Ramos (cell line): ENCODE measurements around the gene TAOK1.

Experiments
- in situ Hi-C: fragments of 300-500 bp; cut with MboI; formaldehyde crosslinking; loops from one replicate; pipeline ENCODE4 v1.14.3; 2022; ENCODE audit warnings: low sequenced_read_pairs; ENCODE audit not compliant: unreplicated experiment

Gene TAOK1

GRCh38 chr17:29577001-29577370 is 186.8 kb downstream of the TAOK1 start:
- in situ Hi-C loops = loop anchor here (10.0 kb wide), 1 partner anchor 208 kb away; no protein-coding TSS in a partner anchor

DNA sequence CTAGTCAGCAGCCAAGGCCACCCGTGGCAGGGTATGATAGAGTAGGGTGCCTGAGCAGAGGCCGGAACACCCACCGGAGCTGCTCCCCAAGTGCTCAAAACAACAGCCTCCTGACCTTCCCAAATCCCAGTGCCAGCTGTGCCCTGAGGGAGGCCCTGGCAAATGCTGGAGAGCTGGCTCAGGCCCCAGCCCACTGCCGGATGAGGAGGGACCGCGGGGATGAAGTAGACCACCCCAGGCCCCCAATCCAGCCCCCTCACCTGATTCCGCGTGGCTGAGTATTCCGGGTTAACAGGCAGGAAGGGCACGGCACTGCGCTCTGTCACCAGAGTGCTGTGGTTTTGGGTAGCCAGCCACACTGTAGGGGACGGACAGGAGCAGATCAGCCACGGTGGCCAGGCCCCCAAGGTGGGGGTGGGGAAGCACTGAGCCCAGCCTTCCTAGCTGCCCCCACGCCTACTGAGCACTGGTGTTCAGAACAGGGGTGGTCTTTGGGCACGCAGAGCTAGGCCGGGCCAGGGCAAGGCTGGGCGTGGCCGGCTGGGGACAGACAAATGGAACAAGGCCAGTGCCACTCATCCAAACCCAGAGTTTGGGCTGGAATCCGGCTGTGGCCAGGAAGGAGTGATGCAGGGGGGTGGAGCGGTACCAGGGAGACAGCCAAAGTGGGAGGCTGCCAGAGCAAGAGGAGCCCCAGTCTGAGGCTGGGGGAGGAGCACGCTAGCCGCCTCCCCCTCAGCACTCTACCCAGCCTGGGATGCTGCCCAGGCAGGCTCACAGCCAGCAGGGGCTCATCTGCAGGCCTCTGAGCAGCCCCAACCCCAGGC is 187.4 kb downstream of the TAOK1 start:
- in situ Hi-C loops = loop anchor here (10.0 kb wide), 1 partner anchor 207 kb away; no protein-coding TSS in a partner anchor

DNA sequence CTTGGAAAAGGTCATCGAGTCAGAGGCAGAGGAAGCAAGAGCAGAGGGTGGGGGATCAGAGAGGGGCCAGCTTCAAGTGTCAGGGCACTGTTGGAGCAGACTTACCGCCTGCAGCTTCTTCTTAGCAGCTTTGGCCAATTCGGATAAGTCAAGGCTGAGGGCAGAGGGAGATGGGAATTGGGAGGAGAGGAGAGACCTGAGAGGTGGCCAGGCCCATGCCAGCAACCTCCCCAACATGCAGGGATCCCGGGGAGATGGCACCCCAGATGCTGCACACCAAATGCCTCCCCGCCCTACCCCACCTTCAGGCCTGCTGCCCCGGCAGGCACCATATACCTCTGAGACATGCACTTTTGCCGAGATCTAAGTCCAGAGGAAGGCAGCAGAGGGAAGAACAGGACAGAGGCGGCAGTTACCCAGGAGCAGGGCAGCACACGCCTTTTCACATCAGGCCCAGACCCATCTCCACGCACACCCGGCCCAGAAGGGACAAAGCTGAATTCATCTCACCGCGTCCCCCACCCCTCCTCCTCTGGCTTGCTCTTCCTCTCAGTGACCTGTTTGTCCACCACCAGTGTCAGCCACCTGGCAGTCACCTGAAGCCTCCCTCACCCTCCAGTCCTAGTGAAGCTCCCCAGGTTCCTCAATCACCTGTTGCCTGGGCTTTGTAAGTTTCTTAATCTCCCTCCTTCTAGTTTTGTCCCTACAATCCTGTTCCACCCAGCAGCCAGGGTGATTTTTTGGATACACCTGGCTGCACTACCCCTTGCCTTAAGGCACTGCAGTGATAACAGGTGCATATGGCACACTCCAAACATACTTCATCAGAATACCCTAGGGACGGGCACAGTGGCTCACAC is 188.7 kb downstream of the TAOK1 start:
- in situ Hi-C loops = loop anchor here (10.0 kb wide), 1 partner anchor 206 kb away; no protein-coding TSS in a partner anchor

DNA sequence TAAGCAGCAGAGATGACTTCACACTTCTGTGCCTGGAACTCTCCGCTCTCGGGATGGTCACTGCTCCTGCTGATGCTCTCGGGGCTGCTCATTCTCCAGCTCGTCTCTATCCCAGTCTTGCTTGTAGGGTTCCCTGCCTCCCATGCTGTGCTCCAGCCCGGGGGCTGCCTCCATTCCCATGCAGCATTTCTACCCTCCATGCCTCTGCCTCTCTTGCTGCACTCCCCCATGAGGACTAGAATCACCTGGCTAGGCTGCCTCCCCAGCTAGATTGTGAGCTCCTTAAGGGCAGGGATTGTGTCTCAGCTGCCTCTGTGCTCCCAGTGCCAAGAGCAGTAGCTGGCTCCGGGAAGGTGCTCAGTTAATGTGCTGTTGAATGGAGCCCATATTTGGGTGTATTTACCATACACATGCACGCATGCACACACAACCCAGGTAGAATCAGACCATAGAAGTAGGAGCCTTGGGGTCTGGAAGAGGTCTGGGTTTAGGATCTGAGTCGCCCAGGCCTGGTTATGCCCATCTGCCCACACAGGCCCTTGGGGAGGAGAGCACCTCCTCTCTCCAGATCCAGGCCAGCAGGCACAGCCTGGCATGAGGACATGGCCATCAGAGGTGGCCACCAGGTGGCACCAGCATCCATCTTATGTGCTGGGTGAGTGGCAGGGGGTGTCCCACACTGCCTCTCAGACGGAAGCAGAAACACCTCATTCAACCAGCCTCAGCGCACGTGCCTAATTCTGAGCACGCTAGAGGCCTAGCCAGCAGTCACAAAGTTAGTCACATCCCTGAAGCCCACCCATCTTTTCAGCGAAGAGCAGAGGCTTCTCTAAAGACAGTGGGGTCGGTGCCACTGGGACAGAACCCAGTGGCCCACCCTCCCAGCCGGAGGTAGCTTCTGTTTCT is 190.0 kb downstream of the TAOK1 start:
- in situ Hi-C loops = loop anchor here (10.0 kb wide), 1 partner anchor 205 kb away; no protein-coding TSS in a partner anchor

DNA sequence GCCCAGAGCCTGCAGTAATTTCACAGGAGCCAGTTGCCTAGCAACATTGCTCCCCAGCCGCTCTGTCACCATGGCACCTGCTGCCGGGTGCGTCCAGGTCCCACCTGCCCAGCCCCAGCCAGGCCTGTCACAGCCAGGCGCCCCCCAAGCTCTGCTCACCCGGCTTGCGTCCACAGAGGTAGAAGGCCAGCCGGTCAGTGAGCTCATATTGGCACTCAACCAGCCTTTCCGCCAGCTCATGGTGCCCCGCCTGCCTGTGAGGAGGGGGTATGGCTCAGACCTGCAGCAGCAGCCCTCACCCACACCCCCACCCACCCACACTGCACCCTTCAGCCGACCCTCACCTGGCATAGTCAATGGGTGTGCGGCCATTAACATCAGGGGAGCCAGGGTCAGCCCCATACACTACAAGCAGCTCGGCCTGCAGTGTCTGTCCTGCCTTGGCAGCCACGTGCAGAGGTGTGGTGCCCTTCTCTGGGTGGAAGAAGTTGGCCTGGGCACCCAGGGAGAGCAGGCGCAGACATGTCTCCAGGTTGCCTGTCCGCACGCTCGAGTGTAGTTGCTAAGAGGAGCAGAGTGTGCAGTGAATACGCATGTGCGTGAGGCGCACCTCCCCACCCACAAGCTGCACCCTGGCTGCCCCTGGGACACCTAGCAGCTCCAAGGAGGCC is 191.6 kb downstream of the TAOK1 start:
- in situ Hi-C loops = no loop called here

- in situ Hi-C loops = no loop called here
Measured at GRCh38 chr17:29582254-29582765, 192.1 kb downstream of the TAOK1 start.

GRCh38 chr17:29582772-29583171 is 192.6 kb downstream of the TAOK1 start:
- in situ Hi-C loops = no loop called here

DNA sequence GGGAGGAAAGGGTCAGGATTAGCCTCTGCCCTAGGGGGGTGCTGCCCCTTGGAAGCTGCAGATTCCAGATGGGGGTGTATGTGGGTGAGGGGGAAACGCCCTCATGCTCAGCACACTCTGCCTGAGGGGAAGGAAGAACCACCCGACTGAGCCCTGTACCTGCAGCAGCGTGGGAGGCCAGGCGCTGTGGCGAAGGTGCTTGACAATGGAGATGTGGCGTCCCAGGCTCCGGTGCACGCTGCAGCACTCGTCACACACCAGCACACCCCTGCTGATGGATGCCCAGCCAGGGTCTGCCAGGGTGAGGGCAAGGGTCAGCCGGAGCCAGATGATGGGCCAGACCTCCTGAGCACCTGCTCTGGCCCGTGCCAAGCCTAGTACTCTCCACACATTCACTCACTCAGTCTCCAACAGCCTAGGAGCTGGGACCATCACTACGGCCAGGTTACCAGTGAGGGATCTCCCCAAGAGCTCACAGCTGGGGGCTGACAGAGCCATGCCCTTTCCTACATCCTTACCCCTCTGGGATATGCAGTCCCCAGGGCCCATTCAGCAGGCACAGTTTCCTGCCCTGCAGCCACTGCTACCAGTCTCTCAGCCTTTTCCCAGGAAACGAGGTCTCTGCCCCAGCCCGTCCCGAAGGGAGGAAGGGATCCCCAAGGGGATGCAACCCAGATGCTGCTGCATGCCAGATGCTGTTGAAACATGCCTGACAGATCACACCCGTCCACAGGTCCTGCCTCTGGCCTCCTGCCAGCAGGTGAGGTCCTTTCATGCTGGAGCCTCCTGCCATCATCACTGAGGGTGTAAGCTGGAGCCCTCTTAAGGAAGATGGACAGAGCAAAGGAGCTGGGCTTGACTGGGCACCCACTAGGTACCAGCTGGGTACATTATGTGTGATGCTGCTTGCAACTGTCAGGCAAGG is 193.4 kb downstream of the TAOK1 start:
- in situ Hi-C loops = no loop called here

- in situ Hi-C loops = no loop called here
Measured at GRCh38 chr17:29584452-29585079, 194.4 kb downstream of the TAOK1 start.

GRCh38 chr17:29585080-29585751 is 195.1 kb downstream of the TAOK1 start:
- in situ Hi-C loops = no loop called here

DNA sequence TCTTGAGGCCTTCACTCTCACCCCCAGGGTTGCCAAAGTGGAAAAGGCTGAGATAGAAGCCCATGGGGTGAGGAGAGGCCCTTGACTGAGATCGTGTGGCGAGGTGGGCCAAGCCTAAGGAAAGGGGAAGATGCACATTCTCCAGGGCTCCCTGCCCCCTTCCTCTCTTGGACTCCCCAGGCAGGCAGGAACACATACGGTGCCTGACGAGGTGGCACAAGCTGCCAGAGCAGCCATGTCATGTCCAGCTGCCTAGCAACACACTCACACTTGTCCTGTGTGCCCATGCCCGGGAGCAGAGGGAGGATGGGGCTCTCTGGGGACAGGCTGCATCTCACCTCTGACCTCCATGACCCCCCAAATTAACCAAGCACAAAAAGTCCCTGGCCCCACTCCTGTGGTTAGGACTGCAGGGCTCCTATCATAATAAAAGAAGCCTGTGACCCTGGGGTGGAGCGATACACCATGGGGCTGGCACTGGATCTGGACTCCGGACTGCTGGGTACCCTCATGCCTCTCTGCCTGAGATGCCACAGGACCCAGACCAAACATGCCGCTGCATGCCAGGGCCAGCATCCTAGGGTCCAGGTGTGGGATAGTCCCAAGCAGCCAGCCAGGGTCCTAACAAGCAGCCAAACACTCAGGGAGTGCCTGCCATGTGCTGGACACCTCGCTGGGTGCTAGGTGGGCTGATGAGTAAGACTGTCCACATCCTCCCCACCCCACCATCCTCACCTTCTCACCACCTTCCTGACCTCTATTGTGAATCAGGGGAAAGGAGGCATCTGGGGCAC is 196.7 kb downstream of the TAOK1 start:
- in situ Hi-C loops = no loop called here

DNA sequence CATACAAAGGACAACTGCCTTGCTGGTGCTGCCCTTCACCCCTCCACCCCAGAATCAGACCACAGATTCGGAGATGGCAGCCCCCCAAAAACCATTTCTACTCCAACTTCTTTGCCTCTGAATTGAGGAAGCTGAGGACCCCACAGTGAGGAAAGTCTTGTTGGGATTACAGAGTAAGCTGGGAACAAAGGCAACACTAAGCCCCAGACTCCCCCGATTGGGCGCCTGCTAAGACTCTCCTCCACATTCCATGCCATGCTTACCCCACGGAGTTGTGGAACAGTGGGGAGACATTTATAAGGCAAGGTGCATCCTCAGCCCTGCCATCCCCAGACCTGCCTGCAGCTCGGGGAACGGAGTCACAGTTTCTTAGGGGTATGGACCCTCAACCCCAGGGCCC is 197.4 kb downstream of the TAOK1 start:
- in situ Hi-C loops = no loop called here

DNA sequence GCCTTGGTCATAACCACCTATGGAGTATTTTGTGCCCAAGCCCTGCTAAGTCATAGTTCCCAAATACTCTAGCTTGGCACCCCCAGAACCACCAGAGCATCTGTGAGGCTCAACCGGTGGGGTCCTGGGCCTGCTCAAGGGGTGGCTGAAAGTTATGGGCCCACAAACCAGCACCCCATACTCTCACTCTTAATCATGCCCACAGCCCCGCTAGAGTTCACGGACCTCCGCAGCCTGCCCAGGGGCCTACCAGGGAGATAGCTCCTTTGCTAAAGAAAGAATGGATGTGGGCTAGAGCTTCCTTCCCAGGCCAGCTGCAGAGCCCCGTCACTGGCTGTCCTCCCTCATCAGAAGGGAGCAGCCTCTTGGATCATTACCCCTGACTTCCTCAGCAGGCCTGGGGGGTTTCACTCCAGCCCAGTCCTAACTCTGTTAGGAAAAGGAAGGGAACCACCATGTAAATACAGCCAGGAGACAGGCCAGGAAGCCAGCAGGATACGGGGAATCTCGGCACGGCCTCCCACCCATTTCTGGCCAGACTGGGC is 197.9 kb downstream of the TAOK1 start:
- in situ Hi-C loops = no loop called here

DNA sequence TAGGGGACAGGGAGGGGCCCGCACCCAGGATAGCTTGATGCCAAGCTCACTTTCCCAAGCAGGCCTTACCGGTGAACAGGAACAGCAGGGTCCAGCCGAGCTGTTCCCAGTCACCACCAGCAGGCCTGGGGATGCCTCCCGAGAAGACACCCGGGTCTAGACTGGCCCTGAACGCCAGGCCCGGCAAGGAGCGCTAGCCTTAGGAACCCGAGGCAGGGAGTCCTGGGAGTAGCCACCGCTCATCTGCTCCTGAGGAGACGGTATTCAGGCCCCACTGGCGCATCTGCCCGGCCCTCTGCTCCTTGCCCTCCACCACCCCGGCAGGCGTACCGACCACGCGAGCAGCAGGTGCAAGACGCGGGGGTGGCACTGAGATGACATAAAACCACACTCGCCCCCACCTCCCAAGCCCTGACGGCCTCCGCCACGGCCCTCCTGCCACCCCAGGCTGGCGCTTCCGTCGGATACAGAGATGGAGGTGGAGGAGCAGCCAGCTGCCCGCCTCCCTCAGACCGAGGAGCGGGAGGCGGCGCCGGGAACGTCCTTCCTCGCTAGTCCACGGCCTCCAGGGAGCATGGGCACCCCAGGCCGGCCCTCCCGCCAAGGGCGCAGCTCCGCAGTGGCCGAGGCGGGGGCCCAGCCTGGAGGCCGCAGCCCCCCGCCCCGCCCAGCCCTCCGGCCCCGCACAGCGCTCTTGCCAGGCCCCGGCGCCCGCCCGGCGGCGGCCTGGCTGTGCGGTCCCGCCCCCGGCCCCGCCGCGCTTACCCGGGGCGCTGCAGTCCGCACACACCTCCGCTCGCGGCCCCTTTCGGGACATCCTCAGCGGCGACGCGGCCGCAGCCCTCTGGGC is 198.6 kb downstream of the TAOK1 start:
- in situ Hi-C loops = no loop called here
